ENCODE results near the gene C10orf120. TPM values are rescaled to one million over a fixed set of nuclear protein-coding genes. Genes with fewer than 3 reads are reported as not detected.

C10orf120 gene
- total and polyA plus RNA-seq, 2 experiments from 2014 or later = not detected

GRCh38 chr10:122692744-122693143 is 6.9 kb downstream of the C10orf120 start:
- H3K36me3 ChIP-seq (ENCODE audit: low read depth) = no peaks in the 10 kb centered on the region
- H3K27me3 ChIP-seq (replicated peaks; ENCODE audit: insufficient read depth) = peaks cover 6% of the 10 kb centered on the region; the same call in 1 of the 2 replicates
- H3K9me3 ChIP-seq (ENCODE audit: low read depth) = no peaks in the 10 kb centered on the region
- no peak overlapping the region for H3K4me2 ChIP-seq (ENCODE audit: unreplicated experiment)
- H3K79me2 ChIP-seq (ENCODE audit: insufficient read depth) = no peaks in the 10 kb centered on the region
- no peaks in the 10 kb centered on the region for H3F3A ChIP-seq (ENCODE audit: insufficient read depth)
- H3K4me3 ChIP-seq = no peak overlapping the region
- no peak overlapping the region for H2AFZ ChIP-seq
- H3K9me2 ChIP-seq (ENCODE audit: insufficient read depth) = no peaks in the 10 kb centered on the region
- no peaks in the 10 kb centered on the region for H3K4me1 ChIP-seq (ENCODE audit: insufficient read depth)
- no peak for DNase-seq
- TF ChIP-seq EZH2 (IDR thresholded peaks at IDR 0.05; ENCODE audit: insufficient read depth, poor library complexity, severe bottlenecking) (no peak), EZH2phosphoT487 (IDR thresholded peaks at IDR 0.05; ENCODE audit: insufficient read depth, low read depth) (no peak)
- H3K9ac ChIP-seq = no peak overlapping the region
- 28 to 29% methylated on average over 5 of the region's 5 CpGs for WGBS, 2 experiments (ENCODE audit: low coverage in 1 of 2, low lambda C conversion rate in 2 of 2, missing lambda C conversion rate in 2 of 2)
- in situ Hi-C loops (cut with MboI) = no loop called here
- no peaks in the 10 kb centered on the region for H4K20me1 ChIP-seq (ENCODE audit: insufficient read depth)
- H3K27ac ChIP-seq = no peak overlapping the region

DNA sequence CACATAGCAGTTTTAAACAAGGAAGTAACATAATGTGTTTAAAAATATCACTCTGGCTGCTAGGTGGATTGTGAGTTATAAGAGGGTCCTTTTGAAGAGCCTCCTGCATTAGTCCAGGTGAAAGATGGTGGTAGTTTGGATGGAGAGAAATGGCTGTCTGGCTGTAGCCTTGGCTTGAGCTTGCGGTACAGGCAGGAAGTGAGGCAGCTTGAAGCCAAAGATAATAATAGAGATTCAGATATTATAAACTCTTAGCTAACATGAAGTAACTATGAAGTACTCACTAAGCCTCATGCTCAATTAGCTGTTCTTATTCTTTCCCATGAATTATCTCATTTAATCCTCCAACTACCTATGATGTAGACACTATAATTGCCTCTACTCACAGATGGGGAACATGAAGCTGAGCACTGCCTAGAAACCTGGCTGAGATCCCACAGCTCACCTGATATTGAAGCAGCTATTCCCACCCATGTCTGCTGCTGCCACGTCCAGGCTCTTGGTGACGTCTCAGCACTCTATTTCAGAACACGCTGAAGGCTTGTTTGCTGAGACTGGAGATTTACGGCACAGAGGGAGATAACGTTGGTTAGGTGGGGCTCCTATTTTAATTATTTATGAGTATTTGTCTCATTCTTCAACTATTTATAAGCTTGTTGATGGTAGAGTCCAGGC is 10.4 kb downstream of the C10orf120 start:
- no peak overlapping the region for H3K4me2 ChIP-seq (ENCODE audit: unreplicated experiment)
- no peaks in the 10 kb centered on the region for H3K9me2 ChIP-seq (ENCODE audit: insufficient read depth)
- no peak for DNase-seq
- no peaks in the 10 kb centered on the region for H3K36me3 ChIP-seq (ENCODE audit: low read depth)
- no peak overlapping the region for H3K27ac ChIP-seq
- no peak overlapping the region for H3K4me3 ChIP-seq
- no peaks in the 10 kb centered on the region for H3K4me1 ChIP-seq (ENCODE audit: insufficient read depth)
- H3K27me3 ChIP-seq (replicated peaks; ENCODE audit: insufficient read depth) = peaks cover 2% of the 10 kb centered on the region; the same call in 1 of the 2 replicates
- H3K9ac ChIP-seq = no peak overlapping the region
- no peaks in the 10 kb centered on the region for H3F3A ChIP-seq (ENCODE audit: insufficient read depth)
- in situ Hi-C loops (cut with MboI) = no loop called here
- no peak overlapping the region for H2AFZ ChIP-seq
- no peaks in the 10 kb centered on the region for H3K79me2 ChIP-seq (ENCODE audit: insufficient read depth)
- no peaks in the 10 kb centered on the region for H3K9me3 ChIP-seq (ENCODE audit: low read depth)
- TF ChIP-seq EZH2 (IDR thresholded peaks at IDR 0.05; ENCODE audit: insufficient read depth, poor library complexity, severe bottlenecking) = no peak
- no peak for TF ChIP-seq EZH2phosphoT487 (IDR thresholded peaks at IDR 0.05; ENCODE audit: insufficient read depth, low read depth)
- 49 to 50% methylated on average over 6 of the region's 6 CpGs for WGBS, 2 experiments (ENCODE audit: low coverage in 1 of 2, low lambda C conversion rate in 2 of 2, missing lambda C conversion rate in 2 of 2)
- no peaks in the 10 kb centered on the region for H4K20me1 ChIP-seq (ENCODE audit: insufficient read depth)

DNA sequence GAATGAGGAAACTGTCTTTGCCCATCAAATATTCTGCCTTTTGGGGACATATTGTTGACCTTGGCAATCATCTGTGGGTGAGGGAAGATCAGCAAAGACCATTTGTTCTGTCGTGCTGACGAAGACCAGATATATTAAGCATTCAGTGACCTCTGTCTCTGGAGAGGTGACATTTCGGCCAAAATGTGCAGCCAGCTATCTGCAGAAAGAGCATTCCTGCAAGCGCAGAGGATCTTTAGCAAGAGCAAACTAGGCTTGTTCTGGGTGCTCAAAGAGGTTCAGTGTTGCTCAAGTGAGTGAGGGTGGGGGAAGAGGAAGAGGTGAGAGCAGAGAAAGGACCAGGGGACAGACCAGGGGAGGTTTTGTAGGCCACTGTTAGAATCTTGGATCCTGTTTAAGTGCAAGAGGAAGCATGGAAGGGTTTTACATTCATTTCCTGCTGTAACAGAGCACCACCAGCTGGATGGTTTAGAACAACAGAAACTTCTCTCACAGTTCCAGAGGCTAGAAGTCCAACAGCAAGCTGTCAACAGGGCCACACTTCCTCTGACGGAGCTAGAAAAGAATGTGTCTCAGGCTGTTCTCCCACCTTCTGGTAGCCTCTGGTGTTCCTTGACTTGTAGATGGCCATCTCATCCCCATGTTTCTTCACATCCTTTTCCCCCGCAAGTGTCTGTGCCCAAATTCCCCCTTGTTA is 11.2 kb downstream of the C10orf120 start:
- H3K9ac ChIP-seq = no peak overlapping the region
- no peak overlapping the region for H3K27ac ChIP-seq
- H3K36me3 ChIP-seq (ENCODE audit: low read depth) = no peaks in the 10 kb centered on the region
- H3K4me2 ChIP-seq (ENCODE audit: unreplicated experiment) = no peak overlapping the region
- WGBS, 2 experiments (ENCODE audit: low coverage in 1 of 2, low lambda C conversion rate in 2 of 2, missing lambda C conversion rate in 2 of 2) = 43 to 49% methylated on average over 6 of the region's 6 CpGs
- no peak overlapping the region for H2AFZ ChIP-seq
- TF ChIP-seq EZH2 (IDR thresholded peaks at IDR 0.05; ENCODE audit: insufficient read depth, poor library complexity, severe bottlenecking) (no peak), EZH2phosphoT487 (IDR thresholded peaks at IDR 0.05; ENCODE audit: insufficient read depth, low read depth) (no peak)
- no peaks in the 10 kb centered on the region for H3K9me3 ChIP-seq (ENCODE audit: low read depth)
- no peaks in the 10 kb centered on the region for H3K79me2 ChIP-seq (ENCODE audit: insufficient read depth)
- H3K4me1 ChIP-seq (ENCODE audit: insufficient read depth) = no peaks in the 10 kb centered on the region
- no peaks in the 10 kb centered on the region for H3K9me2 ChIP-seq (ENCODE audit: insufficient read depth)
- H4K20me1 ChIP-seq (ENCODE audit: insufficient read depth) = no peaks in the 10 kb centered on the region
- in situ Hi-C loops (cut with MboI) = no loop called here
- H3F3A ChIP-seq (ENCODE audit: insufficient read depth) = no peaks in the 10 kb centered on the region
- H3K4me3 ChIP-seq = no peak overlapping the region
- no peaks in the 10 kb centered on the region; the same call in 1 of the 2 replicates for H3K27me3 ChIP-seq (replicated peaks; ENCODE audit: insufficient read depth)
- peak; percentile 19 for DNase-seq

- TF ChIP-seq EZH2phosphoT487 (IDR thresholded peaks at IDR 0.05; ENCODE audit: insufficient read depth, low read depth) = no peak
- TF ChIP-seq EZH2 (IDR thresholded peaks at IDR 0.05; ENCODE audit: insufficient read depth, poor library complexity, severe bottlenecking) = no peak
- Histone ChIP-seq H3K36me3 (ENCODE audit: low read depth) (no peaks in the 10 kb centered on the region), H3K27ac (no peak overlapping the region), H3K9me3 (ENCODE audit: low read depth) (no peaks in the 10 kb centered on the region), H4K20me1 (ENCODE audit: insufficient read depth) (no peaks in the 10 kb centered on the region), H3K9me2 (ENCODE audit: insufficient read depth) (no peaks in the 10 kb centered on the region), H3K9ac (no peak overlapping the region), H3K4me2 (ENCODE audit: unreplicated experiment) (no peak overlapping the region), H3K79me2 (ENCODE audit: insufficient read depth) (no peaks in the 10 kb centered on the region), H3K4me3 (no peak overlapping the region), H2AFZ (no peak overlapping the region), H3K27me3 (replicated peaks; ENCODE audit: insufficient read depth) (no peaks in the 10 kb centered on the region), H3K4me1 (ENCODE audit: insufficient read depth) (no peaks in the 10 kb centered on the region), H3F3A (ENCODE audit: insufficient read depth) (no peaks in the 10 kb centered on the region)
- DNase-seq = no peak
- in situ Hi-C loops (cut with MboI) = no loop called here
- 19 to 22% methylated on average over 5 of the region's 5 CpGs for WGBS, 2 experiments (ENCODE audit: low coverage in 1 of 2, low lambda C conversion rate in 2 of 2, missing lambda C conversion rate in 2 of 2)
Measured at GRCh38 chr10:122682522-122682921, 17.1 kb downstream of the C10orf120 start.
